Heart right ventricle (tissue), 16 donors: Measurements from ENCODE around the gene HSPA12B. TPM values are rescaled to one million over a fixed set of nuclear protein-coding genes. Genes with fewer than 3 reads are reported as not detected.

Source experiments
- ATAC-seq, 8 donors: fragments of 200-7000 bp; cut with Tn5 transposase; one replicate each; pipeline ENCODE4 v1.9.1; 2020; ENCODE audit warnings: mild to moderate bottlenecking in 8 of 8, moderate library complexity in 8 of 8, moderate number of reproducible peaks in 1 of 8
- DNase-seq, 2 donors: peaks; one replicate each; pipeline ENCODE4 v3.0.0-alpha.2; 2020
- H3K27ac ChIP-seq, 10 donors: fragments of 200-600 bp; sonication (generic) in 2 of 10; one replicate each; pipeline versions ENCODE4 v1.5.0 to v1.8.0; 2020 to 2022; ENCODE audit warnings: mild to moderate bottlenecking in 3 of 10
- H3K27me3 ChIP-seq, 7 donors: fragments of 200-600 bp; one replicate each; pipeline ENCODE4 v1.8.0; 2021 to 2022; ENCODE audit warnings: mild to moderate bottlenecking in 2 of 7
- H3K36me3 ChIP-seq, 9 donors: fragments of 200-600 bp; sonication (generic) in 1 of 9; one replicate each; pipeline versions ENCODE4 v1.5.0 to v1.8.0; 2020 to 2022; ENCODE audit warnings: mild to moderate bottlenecking in 2 of 9
- H3K4me1 ChIP-seq, 9 donors: fragments of 200-600 bp; sonication (generic) in 1 of 9; one replicate each; pipeline versions ENCODE4 v1.5.0 to v1.8.0; 2020 to 2022; ENCODE audit warnings: mild to moderate bottlenecking in 4 of 9
- H3K4me3 ChIP-seq, 10 donors: fragments of 200-600 bp; sonication (generic) in 2 of 10; one replicate each; pipeline versions ENCODE4 v1.5.0 to v1.8.0; 2020 to 2022; ENCODE audit warnings: mild to moderate bottlenecking in 7 of 10, moderate library complexity in 2 of 10
- H3K9me3 ChIP-seq, 11 donors: fragments of 200-600 bp in 10 of 11; sonication (generic) in 2 of 11; one replicate each; pipeline versions ENCODE4 v1.5.0 to v1.8.0; 2013 to 2022; ENCODE audit warnings: mild to moderate bottlenecking in 2 of 11, control low read depth in 1 of 11, moderate library complexity in 1 of 11
- WGBS, 2 donors: extraction: QIAGEN DNeasy Blood & Tissue Kit; methylation state at CpG; one replicate each; pipeline ENCODE4 v1.1.7; 2013; ENCODE audit warnings: inconsistent platforms in 1 of 2; 5-methylcytosine and 5-hydroxymethylcytosine counted together
- intact Hi-C, 10 donors: fragments of 100-400 bp; cut with DNase I; formaldehyde crosslinking; loops; one replicate each; pipeline versions ENCODE4 v1.11.1 to v1.14.2; 2022
- polyA plus RNA-seq, 2 donors: library from polyadenylated mRNA; stranded (reverse); fragments of 200-250 nt; gene quantifications; one replicate each; pipeline ENCODE4 v1.2.3, GENCODE V29; 2013
- total RNA-seq, 10 donors: library from RNA; stranded (reverse); fragmentation: NEBNext Ultra II Directional in 3 of 10; extraction: Animal tissue kit (Norgen Biotek cat#: 25700) in 3 of 10; gene quantifications; one replicate each; pipeline versions ENCODE4 v1.2.1 to v1.2.4, GENCODE V29; 2021 to 2023
- TF ChIP-seq, protein P1 (sequence below), 9 donors: fragments of 200-600 bp; sonication (generic) in 2 of 9; IDR thresholded peaks; one replicate each; pipeline versions ENCODE4 v1.5.0 to v1.8.0; 2021 to 2022; ENCODE audit warnings: antibody characterized with exemption in 9 of 9, mild to moderate bottlenecking in 5 of 9, moderate library complexity in 1 of 9
- donor health status: Arrhythmogenic right ventricular cardiomyopathy.
- donor health status: ischemic (EF 13 %, LVEDD 7.1; RV severe dilation, severe dysfunction).
- donor health status: healthy with polysubstance abuse.
- donor health status: DM: no; HTN: yes; CAD: no.
- donor health status: DM: no; HTN: no; CAD: no.
- donor health status: ischemic (EF 25% LVEDD 6.9; RV normal size, moderate dysfunction).
- donor health status: ischemic (EF 25% LVEDD 5.7; RV mildly dilated, moderate dysfunction).
- donor health status: healthy.
- donor health status: DM: yes; HTN: yes; CAD: no.
- donor health status: Ischemic cardiomyopathy.
- donor health status: ischemic (EF 35%, LVEDD 5.7; RV mildly dilated, moderate dysfunction).
- donor health status: nonischemic (EF 11% LVEDD 7.7; RV severe dilation, severe dysfunction).
- donor health status: DM: yes; HTN: yes; CAD: no.
- donor health status: PGD.
- donor health status: ischemic (EF 29% LVEDD 5.4; RV normal size, mild dysfunction).
- donor health status: nonischemic (EF 23%, LVEDD 6.1; RV moderate dilation, normal function).

HSPA12B gene
- total and polyA plus RNA-seq, 12 donors = 8.4 to 26.5 (median 13.0) TPM

DNA sequence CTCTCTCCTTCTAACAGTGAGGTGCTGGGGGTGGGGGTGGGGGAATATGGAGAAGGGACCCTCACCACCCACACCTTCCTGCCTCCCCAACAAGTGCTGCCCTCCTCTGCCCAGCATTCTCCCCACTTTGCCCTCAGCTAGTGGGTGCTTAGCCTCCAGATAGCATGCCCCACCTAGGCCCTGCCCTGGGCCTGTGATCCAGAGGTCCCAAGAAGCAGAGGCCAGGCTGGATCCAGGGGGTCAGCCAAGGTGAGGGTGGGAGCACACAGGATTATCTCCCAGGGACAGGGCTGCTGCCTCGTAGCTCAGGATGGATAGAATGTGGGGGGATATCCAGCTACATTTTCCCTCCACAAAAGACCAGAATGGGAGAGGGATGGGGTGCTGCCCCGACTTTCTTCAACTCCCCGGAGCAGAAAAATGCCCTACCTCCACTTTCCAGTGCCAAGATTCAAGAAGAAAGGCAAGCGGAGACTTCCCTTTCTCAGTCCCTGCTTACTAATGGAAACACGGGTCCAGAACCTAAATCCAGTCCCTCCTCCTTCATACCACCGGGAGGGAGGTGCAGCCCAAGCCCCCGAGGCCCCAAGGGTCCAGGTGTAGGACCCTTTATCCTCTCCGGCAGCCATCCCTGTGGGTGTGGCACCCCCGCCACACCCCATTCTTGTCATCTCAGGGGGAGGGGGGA is 34.1 kb downstream of the HSPA12B start:
- Histone ChIP-seq H3K27ac (peak overlapping the region in 5 of 10 donors; percentile 56 to 95 (median 87)), H3K36me3 (peaks cover 0 to 2% (median 0%) of the 10 kb centered on the region in 9 donors), H3K4me3 (peak overlapping the region in 9 of 10 donors; percentile 53 to 83 (median 66)), H3K4me1 (peaks cover 7 to 64% (median 38%) of the 10 kb centered on the region in 9 donors), H3K9me3 (no peaks in the 10 kb centered on the region), H3K27me3 (no peaks in the 10 kb centered on the region)
- WGBS, 2 donors = 34 to 36% methylated on average over 9 of the region's 9 CpGs
- intact Hi-C loops = loop anchor here in 6 of 10 donors (5.0 kb wide), 3 partner anchors 44 to 89 kb away; no protein-coding TSS in a partner anchor
- TF ChIP-seq, protein P1, sequence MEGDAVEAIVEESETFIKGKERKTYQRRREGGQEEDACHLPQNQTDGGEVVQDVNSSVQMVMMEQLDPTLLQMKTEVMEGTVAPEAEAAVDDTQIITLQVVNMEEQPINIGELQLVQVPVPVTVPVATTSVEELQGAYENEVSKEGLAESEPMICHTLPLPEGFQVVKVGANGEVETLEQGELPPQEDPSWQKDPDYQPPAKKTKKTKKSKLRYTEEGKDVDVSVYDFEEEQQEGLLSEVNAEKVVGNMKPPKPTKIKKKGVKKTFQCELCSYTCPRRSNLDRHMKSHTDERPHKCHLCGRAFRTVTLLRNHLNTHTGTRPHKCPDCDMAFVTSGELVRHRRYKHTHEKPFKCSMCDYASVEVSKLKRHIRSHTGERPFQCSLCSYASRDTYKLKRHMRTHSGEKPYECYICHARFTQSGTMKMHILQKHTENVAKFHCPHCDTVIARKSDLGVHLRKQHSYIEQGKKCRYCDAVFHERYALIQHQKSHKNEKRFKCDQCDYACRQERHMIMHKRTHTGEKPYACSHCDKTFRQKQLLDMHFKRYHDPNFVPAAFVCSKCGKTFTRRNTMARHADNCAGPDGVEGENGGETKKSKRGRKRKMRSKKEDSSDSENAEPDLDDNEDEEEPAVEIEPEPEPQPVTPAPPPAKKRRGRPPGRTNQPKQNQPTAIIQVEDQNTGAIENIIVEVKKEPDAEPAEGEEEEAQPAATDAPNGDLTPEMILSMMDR (IDR thresholded peaks at IDR 0.05) = no peak
- DNase-seq (peak in 1 of 2 donors; percentile 7), ATAC-seq (no peak)

GRCh38 chr20:3767110-3767426 is 34.6 kb downstream of the HSPA12B start:
- H3K27ac ChIP-seq = peak overlapping the region in 6 of 10 donors; percentile 56 to 95 (median 88)
- no peaks in the 10 kb centered on the region for H3K27me3 ChIP-seq
- intact Hi-C loops = loop anchor here in 6 of 10 donors (5.0 kb wide), 3 partner anchors 45 to 90 kb away; no protein-coding TSS in a partner anchor
- WGBS, 2 donors = 3% methylated on average over 21 of the region's 21 CpGs
- ATAC-seq = peak in 2 of 8 donors; percentile 1
- H3K4me1 ChIP-seq = peaks cover 7 to 64% (median 38%) of the 10 kb centered on the region in 9 donors
- no peaks in the 10 kb centered on the region for H3K36me3 ChIP-seq
- peak overlapping the region; percentile 53 to 83 (median 65) for H3K4me3 ChIP-seq
- TF ChIP-seq, protein P1 (IDR thresholded peaks at IDR 0.05) = no peak
- DNase-seq = no peak
- no peaks in the 10 kb centered on the region for H3K9me3 ChIP-seq

DNA sequence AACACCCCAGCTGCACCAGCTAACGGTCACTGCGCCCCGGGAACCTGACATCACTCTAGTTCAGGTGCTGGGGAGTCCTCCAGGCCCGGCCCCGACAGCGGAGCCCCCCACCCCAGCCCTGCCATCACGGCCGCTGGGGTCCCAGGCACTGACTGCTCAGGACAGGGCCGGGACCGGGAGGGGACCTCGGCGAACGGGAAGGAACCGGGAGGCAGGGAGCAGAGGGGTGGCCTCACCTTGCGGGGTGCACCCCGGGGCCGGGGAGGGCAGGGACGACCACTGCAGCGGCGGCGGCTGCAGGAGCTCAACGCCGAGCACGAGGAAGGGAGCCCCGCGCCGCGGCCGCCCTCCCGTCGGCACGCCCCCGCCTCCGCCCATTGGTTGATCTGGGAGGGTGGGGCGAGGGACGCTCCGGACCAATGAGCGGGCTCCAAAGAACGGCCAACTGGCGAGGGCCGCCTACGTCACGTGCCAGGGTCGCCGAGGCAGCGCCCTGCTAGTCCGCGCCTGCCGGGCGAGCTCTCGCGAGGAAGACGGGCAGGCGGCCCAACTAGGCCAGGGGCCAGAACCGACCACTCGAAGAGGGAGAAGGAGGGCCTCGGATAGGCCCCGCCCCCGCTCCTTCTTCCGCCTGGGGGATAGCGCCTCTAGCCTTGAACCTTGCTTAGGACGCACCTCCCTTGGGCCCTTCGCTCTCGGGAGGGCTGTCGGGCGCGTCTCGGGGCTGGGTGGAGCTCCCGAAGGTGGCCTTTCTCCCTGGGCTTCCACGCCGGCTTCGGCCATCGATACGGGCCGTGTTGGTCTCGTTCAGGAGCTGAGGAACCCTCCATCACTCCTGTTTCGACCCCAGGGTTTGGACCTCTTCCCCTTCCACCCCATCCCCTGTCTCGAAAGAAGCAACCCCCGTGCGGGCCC is 35.2 kb downstream of the HSPA12B start, which contains the start of gene ADISSP:
Gene ADISSP, minus strand, starts transcription at position 327 of the 915 bp plus-strand sequence. CDS start 7,653 bp downstream, outside the sequence.
- Histone ChIP-seq H3K9me3 (no peaks in the 10 kb centered on the region), H3K36me3 (no peaks in the 10 kb centered on the region), H3K27ac (peak within 1 kb of the TSS; percentile 48 to 95 (median 85)), H3K4me3 (peak within 1 kb of the TSS; percentile 53 to 83 (median 65)), H3K4me1 (peaks cover 7 to 61% (median 38%) of the 10 kb centered on the region in 9 donors), H3K27me3 (no peaks in the 10 kb centered on the region)
- intact Hi-C loops = loop anchor here in 6 of 10 donors (5.0 kb wide), 3 partner anchors 45 to 90 kb away; no protein-coding TSS in a partner anchor
- ATAC-seq (peak; percentile 95 to 98 (median 96)), DNase-seq (peak; percentile 99)
- WGBS, 2 donors = 0 to 1% methylated on average over 72 to 80 of the region's 80 CpGs
- TF ChIP-seq, protein P1 (IDR thresholded peaks at IDR 0.05) = peak in 6 of 9 donors; percentile 7 to 40 (median 19)
